Kidney (tissue), 14 donors: ENCODE measurements around the gene MS4A4A. TPM values are rescaled to one million over a fixed set of nuclear protein-coding genes. Genes with fewer than 3 reads are reported as not detected.

Experiments
- DNase-seq, 5 donors: peaks; one replicate each; pipeline ENCODE4 v3.0.0-alpha.2; 2013 to 2020
- FAIRE-seq: peaks from 2 replicates; lab custom pipeline; 2012; peaks lifted over from hg19 to GRCh38; lab: Jason Lieb, UNC
- H3K27ac ChIP-seq, 2 donors: one replicate each; pipeline ENCODE4 v1.7.0; 2013; ENCODE audit warnings: low read depth in 2 of 2, low read length in 2 of 2, inconsistent platforms in 1 of 2
- H3K27me3 ChIP-seq: one replicate; pipeline ENCODE4 v1.7.1; 2013; ENCODE audit warnings: low read length, inconsistent platforms; ENCODE audit not compliant: control insufficient read depth, insufficient read depth
- H3K36me3 ChIP-seq, 3 donors: one replicate each; pipeline versions ENCODE4 v1.7.0 to v1.7.1; 2013; ENCODE audit warnings: low read length in 3 of 3, control low read depth in 1 of 3, inconsistent platforms in 1 of 3; ENCODE audit not compliant: insufficient read depth in 3 of 3, control insufficient read depth in 2 of 3
- H3K4me1 ChIP-seq, 3 donors: one replicate each; pipeline versions ENCODE4 v1.7.0 to v1.7.1; 2013; ENCODE audit warnings: low read length in 3 of 3, inconsistent platforms in 1 of 3, low read depth in 1 of 3; ENCODE audit not compliant: control insufficient read depth in 2 of 3, insufficient read depth in 2 of 3
- H3K4me3 ChIP-seq, 3 donors: one replicate each; pipeline versions ENCODE4 v1.7.0 to v1.8.1; 2013; ENCODE audit warnings: low read length in 3 of 3, control low read depth in 1 of 3, inconsistent platforms in 1 of 3
- H3K9ac ChIP-seq, 3 donors: one replicate each; pipeline versions ENCODE4 v1.7.0 to v1.7.1; 2013; ENCODE audit warnings: low read length in 3 of 3, control low read depth in 1 of 3, inconsistent platforms in 1 of 3
- H3K9me3 ChIP-seq, 3 donors: one replicate each; pipeline versions ENCODE4 v1.7.0 to v1.7.1; 2013; ENCODE audit warnings: low read length in 3 of 3, control low read depth in 1 of 3, inconsistent platforms in 1 of 3; ENCODE audit not compliant: control insufficient read depth in 2 of 3, insufficient read depth in 1 of 3
- CTCF ChIP-seq: IDR thresholded peaks from 3 replicates; pipeline ENCODE4 v1.5.1; 2012; ENCODE audit warnings: mild to moderate bottlenecking, moderate library complexity, borderline replicate concordance; ENCODE audit not compliant: insufficient read depth; ENCODE audit errors: extremely low read depth
- intact Hi-C: fragments of 100-400 bp; cut with DNase I; formaldehyde crosslinking; loops from one replicate; pipeline ENCODE4 v1.11.1; 2022
- polyA plus RNA-seq: library from polyadenylated mRNA; stranded (reverse); fragments of 350-450 nt; fragmentation: Illumina TruSeq; extraction: RNeasy Lipid Tissue Mini Kit (QIAGEN cat#74804); gene quantifications from one replicate; pipeline ENCODE4 v1.2.3, GENCODE V29; 2014; ENCODE audit warnings: low read depth, low replicate concordance; ENCODE audit not compliant: insufficient read depth
- total RNA-seq: library from RNA; stranded (reverse); fragmentation: NEBNext Ultra II Directional; extraction: Animal tissue kit (Norgen Biotek cat#: 25700); gene quantifications from one replicate; pipeline ENCODE4 v1.2.1, GENCODE V29; 2021
- donor health status: control.
- donor health status: control.
- donor health status: control.
- donor health status: control.
- donor health status: control.
- donor health status: DM: yes; HTN: yes; CAD: no.
- donor health status: Normal renal cell carcinoma (clear cell type).

Gene MS4A4A
- total and polyA plus RNA-seq, 2 donors from 2014 or later, result 6.3 to 49.7 TPM

- TF ChIP-seq CTCF, result no peak
- Histone ChIP-seq H3K27ac (no peak overlapping the region), H3K27me3 (no peaks in the 10 kb centered on the region), H3K9me3 (no peaks in the 10 kb centered on the region), H3K9ac (no peak overlapping the region), H3K4me1 (no peaks in the 10 kb centered on the region), H3K36me3 (no peaks in the 10 kb centered on the region), H3K4me3 (no peak overlapping the region)
- FAIRE-seq (no peak), DNase-seq (no peak)
- intact Hi-C loops, result no loop called here
These were observed 19.5 kb upstream of the MS4A4A start for GRCh38 chr11:60261014-60261413.

GRCh38 chr11:60263402-60263801 is 17.1 kb upstream of the MS4A4A start:
- TF ChIP-seq CTCF, result no peak
- FAIRE-seq (no peak), DNase-seq (no peak)
- Histone ChIP-seq H3K4me3 (no peak overlapping the region), H3K36me3 (no peaks in the 10 kb centered on the region), H3K27me3 (no peaks in the 10 kb centered on the region), H3K9ac (no peak overlapping the region), H3K9me3 (no peaks in the 10 kb centered on the region), H3K4me1 (no peaks in the 10 kb centered on the region), H3K27ac (no peak overlapping the region)
- intact Hi-C loops, result no loop called here

GRCh38 chr11:60264644-60265043 is 15.8 kb upstream of the MS4A4A start:
- Histone ChIP-seq H3K4me3 (no peak overlapping the region), H3K27ac (no peak overlapping the region), H3K9ac (no peak overlapping the region), H3K36me3 (no peaks in the 10 kb centered on the region), H3K9me3 (peaks cover 0 to under 1% (median 0%) of the 10 kb centered on the region in 3 donors), H3K4me1 (no peaks in the 10 kb centered on the region), H3K27me3 (no peaks in the 10 kb centered on the region)
- DNase-seq (no peak), FAIRE-seq (no peak)
- no peak for TF ChIP-seq CTCF
- intact Hi-C loops, result no loop called here
